AG04450 (cell line): ENCODE results near the gene GLRX. TPM values are rescaled to one million over a fixed set of nuclear protein-coding genes. Genes with fewer than 3 reads are reported as not detected.

Experiments used
- CTCF ChIA-PET: fragments of 300-600, 350-600 bp; formaldehyde crosslinking; extraction: SDS; loops from one replicate; lab custom pipeline; 2022; ENCODE audit warnings: antibody characterized with exemption, inconsistent platforms; lab: Charles Lee
- POLR2A ChIA-PET: fragments of 350-600 bp; formaldehyde crosslinking; extraction: SDS; loops from one replicate; lab custom pipeline; 2021; ENCODE audit warnings: antibody characterized with exemption, inconsistent platforms; lab: Yijun Ruan, JAX
- DNase-seq: peaks from one replicate; pipeline ENCODE4 v3.0.0-alpha.2; 2011; ENCODE audit warnings: low read depth, low spot score
- H3K27ac ChIP-seq: one replicate; pipeline ENCODE4 v1.5.1; 2012; ENCODE audit warnings: low read depth, low read length, control low read depth
- H3K27me3 ChIP-seq: one replicate; pipeline ENCODE4 v1.6.0; 2012; ENCODE audit warnings: low read length; ENCODE audit not compliant: control insufficient read depth, insufficient read depth
- H3K4me3 ChIP-seq: 2 replicates; pipeline ENCODE4 v1.5.1; 2011; ENCODE audit warnings: mild to moderate bottlenecking, low read depth, low read length, control low read depth
- H3K9me3 ChIP-seq: 2 replicates; pipeline ENCODE4 v1.5.1; 2012; ENCODE audit warnings: low read length; ENCODE audit not compliant: control insufficient read depth, insufficient read depth
- polyA plus RNA-seq: library from polyadenylated mRNA; depleted of rRNA; stranded (reverse); fragments of >200 nt; gene quantifications from 2 replicates; pipeline ENCODE4 v1.2.3, GENCODE V29; 2011
- TF ChIP-seq, protein P1 (sequence below): IDR thresholded peaks from 2 replicates; pipeline ENCODE4 v1.5.1; 2011; ENCODE audit warnings: low read depth, low read length, control low read depth, inconsistent platforms

GLRX gene
- polyA plus RNA-seq, 1 experiment: 233 TPM

DNA sequence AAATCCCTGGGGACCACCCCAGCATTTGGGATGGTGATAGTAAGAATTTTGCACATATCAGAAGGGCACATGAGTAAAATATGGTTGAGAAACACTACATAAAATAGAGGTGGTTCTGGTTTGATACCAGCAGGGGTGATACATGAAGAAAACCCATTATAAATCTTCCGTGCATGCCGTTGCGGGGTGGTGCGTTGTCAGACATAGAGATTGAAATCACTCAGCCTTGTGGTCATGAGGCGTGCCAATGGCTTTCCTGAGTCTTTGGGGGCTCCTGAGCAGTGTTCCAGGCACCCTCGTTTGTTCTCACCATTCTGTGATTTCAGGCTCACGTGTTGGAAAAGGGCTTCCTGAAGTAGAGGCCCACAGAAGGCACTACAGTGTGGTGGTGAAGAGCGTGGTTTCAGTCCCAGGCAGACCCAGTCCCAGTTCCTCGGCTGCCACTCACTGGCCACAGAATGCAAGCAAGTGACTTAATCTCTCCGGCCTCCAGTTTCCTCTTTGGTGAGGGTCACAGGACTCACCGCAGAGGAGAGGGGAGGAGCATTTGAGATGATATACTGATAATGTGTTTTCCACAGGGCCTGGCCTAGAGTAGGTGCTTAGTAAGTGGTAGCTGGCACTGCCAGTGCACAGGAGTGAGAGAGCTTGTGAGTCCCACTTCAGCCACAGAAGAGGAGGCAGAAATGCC lies 20.5 kb upstream of the GLRX start:
- TF ChIP-seq, protein P1, sequence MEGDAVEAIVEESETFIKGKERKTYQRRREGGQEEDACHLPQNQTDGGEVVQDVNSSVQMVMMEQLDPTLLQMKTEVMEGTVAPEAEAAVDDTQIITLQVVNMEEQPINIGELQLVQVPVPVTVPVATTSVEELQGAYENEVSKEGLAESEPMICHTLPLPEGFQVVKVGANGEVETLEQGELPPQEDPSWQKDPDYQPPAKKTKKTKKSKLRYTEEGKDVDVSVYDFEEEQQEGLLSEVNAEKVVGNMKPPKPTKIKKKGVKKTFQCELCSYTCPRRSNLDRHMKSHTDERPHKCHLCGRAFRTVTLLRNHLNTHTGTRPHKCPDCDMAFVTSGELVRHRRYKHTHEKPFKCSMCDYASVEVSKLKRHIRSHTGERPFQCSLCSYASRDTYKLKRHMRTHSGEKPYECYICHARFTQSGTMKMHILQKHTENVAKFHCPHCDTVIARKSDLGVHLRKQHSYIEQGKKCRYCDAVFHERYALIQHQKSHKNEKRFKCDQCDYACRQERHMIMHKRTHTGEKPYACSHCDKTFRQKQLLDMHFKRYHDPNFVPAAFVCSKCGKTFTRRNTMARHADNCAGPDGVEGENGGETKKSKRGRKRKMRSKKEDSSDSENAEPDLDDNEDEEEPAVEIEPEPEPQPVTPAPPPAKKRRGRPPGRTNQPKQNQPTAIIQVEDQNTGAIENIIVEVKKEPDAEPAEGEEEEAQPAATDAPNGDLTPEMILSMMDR: no peak
- POLR2A ChIA-PET: interaction anchor here (1.1 to 2.4 kb wide), 2 partner anchors 19 to 112 kb away, joined by 7 to 12 read pairs; partner anchors contain the start of gene RHOBTB3

DNA sequence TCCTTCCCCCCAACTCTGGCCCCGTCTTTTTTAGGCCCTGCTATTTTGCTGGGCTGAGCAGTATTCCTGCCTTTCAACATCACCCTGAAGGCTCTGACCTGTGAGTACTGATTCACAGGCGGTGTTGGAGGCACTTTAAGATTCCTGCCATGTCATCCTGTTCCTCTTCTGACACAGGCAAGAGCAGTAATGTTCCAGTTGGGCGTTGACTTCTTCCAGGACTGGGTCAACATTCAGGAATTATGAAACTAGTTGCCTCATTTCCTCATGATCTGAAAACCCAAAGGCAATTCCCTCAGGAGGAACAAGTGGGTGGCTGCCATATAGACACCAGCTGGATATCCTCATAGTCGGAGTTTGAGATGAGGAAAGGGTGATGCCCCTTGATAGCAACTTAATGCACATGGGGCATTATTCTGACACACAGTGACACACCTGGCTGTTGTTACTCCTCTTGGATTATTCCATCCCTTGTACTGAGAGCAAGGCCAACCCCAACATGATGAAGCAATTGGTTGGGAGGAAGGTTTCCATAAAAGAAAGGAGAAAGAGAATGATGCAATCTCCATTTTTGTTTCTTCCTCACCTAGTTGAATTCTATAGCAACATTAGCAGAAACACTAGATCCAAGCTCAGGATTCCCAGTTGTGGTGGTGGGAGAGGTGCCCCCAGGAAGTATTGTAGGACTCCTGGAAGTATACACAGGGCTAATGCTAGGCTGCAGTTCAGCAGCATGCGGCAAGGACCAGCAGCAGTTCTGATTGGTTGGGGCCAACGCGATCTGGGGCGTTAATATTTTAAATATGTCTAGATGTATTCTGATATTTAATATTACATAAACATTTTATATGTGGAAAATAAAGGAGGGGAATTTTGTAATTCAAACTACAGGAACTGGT lies 19.6 kb upstream of the GLRX start:
- no peak overlapping the region for H3K4me3 ChIP-seq
- ChIA-PET CTCF (interaction anchor here (0.7 to 1.0 kb wide), 2 partner anchors 9 to 178 kb away, joined by 3 to 5 read pairs; no protein-coding TSS in a partner anchor), POLR2A (interaction anchor here (2.4 kb wide), 1 partner anchor 111 kb away, joined by 7 read pairs; the partner anchor contains the start of gene RHOBTB3)
- no peaks in the 10 kb centered on the region for H3K27me3 ChIP-seq
- DNase-seq: no peak
- TF ChIP-seq, protein P1: no peak
- no peaks in the 10 kb centered on the region for H3K9me3 ChIP-seq
- peak overlapping the region; percentile 43 for H3K27ac ChIP-seq

More for the DNA sequence above, 20.5 kb upstream of the GLRX start:
- Histone ChIP-seq H3K4me3 (no peak overlapping the region), H3K27ac (no peak overlapping the region), H3K9me3 (no peaks in the 10 kb centered on the region), H3K27me3 (no peaks in the 10 kb centered on the region)
- CTCF ChIA-PET: interaction anchor here (0.6 to 2.0 kb wide), 5 partner anchors 57 to 1002 kb away, joined by 3 to 11 read pairs (median 5); no protein-coding TSS in a partner anchor
- no peak for DNase-seq

DNA sequence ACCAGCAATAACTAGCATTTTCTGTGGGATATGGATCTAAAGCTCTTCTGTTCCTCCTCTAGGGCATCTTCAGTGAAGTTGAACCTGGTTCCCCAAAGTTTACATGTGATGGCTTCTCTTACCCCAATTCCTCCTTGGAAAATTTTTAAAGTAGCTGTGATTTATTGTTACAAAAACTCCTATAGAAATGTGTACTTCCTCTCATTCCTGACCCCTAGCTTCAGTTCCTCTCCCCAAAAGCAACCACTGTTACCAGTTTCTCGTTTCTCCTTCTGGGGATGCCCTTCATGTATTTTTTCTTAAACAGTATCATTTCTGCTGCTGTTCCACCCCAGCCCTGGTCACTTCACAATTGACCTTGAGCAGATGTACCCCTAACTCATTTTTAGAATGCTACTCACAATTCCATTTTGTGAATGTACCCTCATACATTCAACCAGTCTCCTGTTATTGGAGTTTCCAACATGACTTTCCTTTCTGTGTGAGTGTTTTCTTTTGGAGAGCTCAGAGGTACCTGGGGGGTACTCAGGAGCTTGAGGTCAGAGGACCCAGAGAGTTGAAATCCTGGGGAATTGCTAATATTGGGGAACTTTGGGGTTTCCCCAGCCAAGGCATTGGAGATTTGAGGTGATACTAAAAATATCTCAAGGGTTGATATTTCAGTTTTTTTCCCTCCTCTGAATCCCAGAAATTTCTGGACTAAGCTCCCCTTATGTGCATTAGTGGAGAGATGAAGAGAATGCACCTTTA lies 18.6 kb upstream of the GLRX start:
- Histone ChIP-seq H3K27me3 (no peaks in the 10 kb centered on the region), H3K27ac (no peak overlapping the region), H3K9me3 (no peaks in the 10 kb centered on the region), H3K4me3 (no peak overlapping the region)
- no peak for DNase-seq
- TF ChIP-seq, protein P1: no peak
- ChIA-PET POLR2A (no interaction called here), CTCF (interaction anchor here (0.8 to 1.7 kb wide), 4 partner anchors 60 to 413 kb away, joined by 3 to 9 read pairs (median 5); no protein-coding TSS in a partner anchor)

DNA sequence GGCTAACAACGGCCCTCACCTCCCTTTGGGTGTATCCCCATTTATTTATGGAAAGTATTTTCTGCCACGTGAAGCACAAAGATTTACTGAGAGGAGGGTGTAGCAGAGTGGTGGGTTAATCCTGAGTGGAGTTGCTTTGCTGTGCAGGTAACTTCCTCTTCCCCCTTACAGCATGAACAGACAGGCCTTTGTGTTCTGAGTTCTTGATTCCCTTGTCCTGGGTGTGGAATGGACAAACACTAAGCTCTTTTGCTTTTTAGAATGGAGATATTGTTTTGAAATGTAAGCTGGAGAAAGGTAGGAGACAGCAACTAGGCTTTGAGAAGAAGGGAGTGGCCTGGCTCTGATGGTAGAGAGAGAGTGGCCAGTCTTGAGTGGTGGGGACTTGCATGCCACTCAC lies 17.1 kb upstream of the GLRX start:
- no peak for DNase-seq
- no peak overlapping the region for H3K27ac ChIP-seq
- H3K9me3 ChIP-seq: no peaks in the 10 kb centered on the region
- no peak overlapping the region for H3K4me3 ChIP-seq
- TF ChIP-seq, protein P1: no peak
- ChIA-PET POLR2A (interaction anchor here (0.6 kb wide), 1 partner anchor 210 kb away, joined by 3 read pairs; no protein-coding TSS in a partner anchor), CTCF (interaction anchor here (1.7 kb wide), 2 partner anchors 58 to 175 kb away, joined by 5 to 9 read pairs; no protein-coding TSS in a partner anchor)
- no peaks in the 10 kb centered on the region for H3K27me3 ChIP-seq
